GM12892 (cell line): ENCODE measurements around the gene TSPAN33.

Experiments
- POLR2A ChIP-seq: IDR thresholded peaks from 2 replicates; pipeline ENCODE4 v1.6.1; 2011; ENCODE audit warnings: low read depth, low read length, control low read depth
- POLR2AphosphoS5 ChIP-seq: IDR thresholded peaks from 2 replicates; pipeline ENCODE4 v1.6.1; 2011; ENCODE audit warnings: low read depth, low read length, control low read depth
- TAF1 ChIP-seq: IDR thresholded peaks from 2 replicates; pipeline ENCODE4 v1.6.1; 2011; ENCODE audit warnings: low read depth, mild to moderate bottlenecking, control low read depth, low read length, borderline replicate concordance

GRCh38 chr7:129160161-129160905 is 15.8 kb downstream of the TSPAN33 start:
- TF ChIP-seq POLR2AphosphoS5 (no peak), POLR2A (no peak), TAF1 (no peak)
